ENCODE measurements around the gene SHMT2.

- TF ChIP-seq, protein P1, sequence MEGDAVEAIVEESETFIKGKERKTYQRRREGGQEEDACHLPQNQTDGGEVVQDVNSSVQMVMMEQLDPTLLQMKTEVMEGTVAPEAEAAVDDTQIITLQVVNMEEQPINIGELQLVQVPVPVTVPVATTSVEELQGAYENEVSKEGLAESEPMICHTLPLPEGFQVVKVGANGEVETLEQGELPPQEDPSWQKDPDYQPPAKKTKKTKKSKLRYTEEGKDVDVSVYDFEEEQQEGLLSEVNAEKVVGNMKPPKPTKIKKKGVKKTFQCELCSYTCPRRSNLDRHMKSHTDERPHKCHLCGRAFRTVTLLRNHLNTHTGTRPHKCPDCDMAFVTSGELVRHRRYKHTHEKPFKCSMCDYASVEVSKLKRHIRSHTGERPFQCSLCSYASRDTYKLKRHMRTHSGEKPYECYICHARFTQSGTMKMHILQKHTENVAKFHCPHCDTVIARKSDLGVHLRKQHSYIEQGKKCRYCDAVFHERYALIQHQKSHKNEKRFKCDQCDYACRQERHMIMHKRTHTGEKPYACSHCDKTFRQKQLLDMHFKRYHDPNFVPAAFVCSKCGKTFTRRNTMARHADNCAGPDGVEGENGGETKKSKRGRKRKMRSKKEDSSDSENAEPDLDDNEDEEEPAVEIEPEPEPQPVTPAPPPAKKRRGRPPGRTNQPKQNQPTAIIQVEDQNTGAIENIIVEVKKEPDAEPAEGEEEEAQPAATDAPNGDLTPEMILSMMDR (IDR thresholded peaks at IDR 0.05) = no peak
- TF ChIP-seq POLR2AphosphoS5 (IDR thresholded peaks at IDR 0.05; ENCODE audit: low read depth, low read length) (no peak), REST (IDR thresholded peaks at IDR 0.05; ENCODE audit: insufficient read depth in 1 of 2, low read depth in 2 of 2, low read length in 1 of 2) (no peak), SIN3A (IDR thresholded peaks at IDR 0.05; ENCODE audit: borderline replicate concordance, insufficient read depth, low read depth, low read length) (no peak)
These were observed 5.7 kb downstream of the SHMT2 start for GRCh38 chr12:57235017-57235727.

Data from Panc1 (cell line).